Cardiac muscle cell (in vitro differentiated cells and primary cell): ENCODE measurements around the gene CLEC3B. TPM values are rescaled to one million over a fixed set of nuclear protein-coding genes. Genes with fewer than 3 reads are reported as not detected.
A peak's percentile ranks its signal among the peaks of the same experiment; 100 is the strongest.
"Not testable (repeated sequence)": the region's sequence is repeated elsewhere in the genome, so short reads cannot be mapped to it uniquely, and the experiment has no call there.

Experiments
- DNase-seq, 2 donors: peaks; one replicate each; pipeline versions ENCODE4 v3.0.0 to v3.0.0-alpha.2; 2010 to 2017; ENCODE audit warnings: low read depth in 1 of 2, low spot score in 1 of 2
- H3K27ac ChIP-seq: fragments of 200-600 bp; sonication (generic); 2 replicates; pipeline ENCODE4 v1.5.1; 2016
- H3K27me3 ChIP-seq: fragments of 200-600 bp; sonication (generic); 2 replicates; pipeline ENCODE4 v1.6.0; 2016; ENCODE audit warnings: control low read depth
- H3K36me3 ChIP-seq: fragments of 200-600 bp; sonication (generic); 2 replicates; pipeline ENCODE4 v1.5.1; 2016; ENCODE audit warnings: control low read depth
- H3K4me1 ChIP-seq: fragments of 200-600 bp; sonication (generic); 2 replicates; pipeline ENCODE4 v1.8.1; 2017; ENCODE audit warnings: low read depth, mild to moderate bottlenecking, mixed run types
- H3K4me3 ChIP-seq: fragments of 200-600 bp; sonication (generic); 2 replicates; pipeline ENCODE4 v1.5.1; 2016; ENCODE audit warnings: mild to moderate bottlenecking
- H3K9me3 ChIP-seq: fragments of 200-600 bp; sonication (generic); 2 replicates; pipeline ENCODE4 v1.5.1; 2017; ENCODE audit warnings: low read depth, mild to moderate bottlenecking, control low read depth
- CTCF ChIP-seq: IDR thresholded peaks from 2 replicates; pipeline ENCODE4 v1.5.1; 2012; ENCODE audit warnings: low read depth, mild to moderate bottlenecking, low read length
- polyA plus RNA-seq: library from polyadenylated mRNA; unstranded; fragments of >200 nt; fragmentation: Nextera tagmentation; extraction: Ambion mirVana; gene quantifications from 2 replicates; pipeline ENCODE4 v1.2.1, GENCODE V29; 2016
- total RNA-seq: library from RNA; depleted of rRNA; stranded (reverse); fragments of >200 nt; gene quantifications from 2 replicates; pipeline ENCODE4 v1.2.3, GENCODE V29; 2016

Gene CLEC3B
- total and polyA plus RNA-seq, 2 experiments from 2014 or later, result 0.21 to 1.3 TPM

GRCh38 chr3:45067941-45068340, 41.8 kb downstream of the CLEC3B start:
- DNase-seq, result no peak
- Histone ChIP-seq H3K27me3 (no peaks in the 10 kb centered on the region), H3K4me1 (no peaks in the 10 kb centered on the region), H3K9me3 (no peaks in the 10 kb centered on the region), H3K4me3 (no peak overlapping the region), H3K27ac (no peak overlapping the region), H3K36me3 (no peaks in the 10 kb centered on the region)
- TF ChIP-seq CTCF, result no peak

- no peaks in the 10 kb centered on the region for H3K27me3 ChIP-seq
- TF ChIP-seq CTCF, result no peak
- no peaks in the 10 kb centered on the region for H3K9me3 ChIP-seq
- no peak for DNase-seq
- H3K4me1 ChIP-seq, result no peaks in the 10 kb centered on the region
- H3K36me3 ChIP-seq, result no peaks in the 10 kb centered on the region
- H3K4me3 ChIP-seq, result no peak overlapping the region
- H3K27ac ChIP-seq, result no peak overlapping the region
These were observed 45.0 kb downstream of the CLEC3B start for GRCh38 chr3:45071075-45071474.

- Histone ChIP-seq H3K36me3 (no peaks in the 10 kb centered on the region), H3K4me1 (no peaks in the 10 kb centered on the region), H3K27ac (no peak overlapping the region), H3K27me3 (no peaks in the 10 kb centered on the region), H3K4me3 (no peak overlapping the region), H3K9me3 (no peaks in the 10 kb centered on the region)
- DNase-seq, result no peak
- no peak for TF ChIP-seq CTCF
These were observed 49.9 kb downstream of the CLEC3B start for GRCh38 chr3:45075821-45076625.

- H3K36me3 ChIP-seq, H3K9me3 ChIP-seq, H3K4me3 ChIP-seq, H3K4me1 ChIP-seq, DNase-seq, H3K27ac ChIP-seq, H3K27me3 ChIP-seq: not testable (repeated sequence)
These were observed 52.2 kb downstream of the CLEC3B start for GRCh38 chr3:45078256-45078655.

- no peaks in the 10 kb centered on the region for H3K9me3 ChIP-seq
- no peaks in the 10 kb centered on the region for H3K4me1 ChIP-seq
- no peaks in the 10 kb centered on the region for H3K36me3 ChIP-seq
- TF ChIP-seq CTCF, result peak; percentile 34
- no peak overlapping the region for H3K4me3 ChIP-seq
- DNase-seq, result peak in 1 of 2 donors; percentile 66
- no peak overlapping the region for H3K27ac ChIP-seq
- H3K27me3 ChIP-seq, result no peaks in the 10 kb centered on the region
These were observed 52.9 kb downstream of the CLEC3B start for GRCh38 chr3:45078910-45079522.

GRCh38 chr3:45079715-45080114, 53.6 kb downstream of the CLEC3B start:
- Histone ChIP-seq H3K4me3 (no peak overlapping the region), H3K27me3 (no peaks in the 10 kb centered on the region), H3K4me1 (no peaks in the 10 kb centered on the region), H3K36me3 (no peaks in the 10 kb centered on the region), H3K27ac (no peak overlapping the region), H3K9me3 (no peaks in the 10 kb centered on the region)
- no peak for TF ChIP-seq CTCF
- no peak for DNase-seq
